AG04450 (cell line): ENCODE results near the gene SMCHD1. TPM values are rescaled to one million over a fixed set of nuclear protein-coding genes. Genes with fewer than 3 reads are reported as not detected.

ENCODE experiments used
- CTCF ChIA-PET: fragments of 300-600, 350-600 bp; formaldehyde crosslinking; extraction: SDS; loops from one replicate; lab custom pipeline; 2022; ENCODE audit warnings: antibody characterized with exemption, inconsistent platforms; lab: Charles Lee
- POLR2A ChIA-PET: fragments of 350-600 bp; formaldehyde crosslinking; extraction: SDS; loops from one replicate; lab custom pipeline; 2021; ENCODE audit warnings: antibody characterized with exemption, inconsistent platforms; lab: Yijun Ruan, JAX
- DNase-seq: peaks from one replicate; pipeline ENCODE4 v3.0.0-alpha.2; 2011; ENCODE audit warnings: low read depth, low spot score
- H3K27ac ChIP-seq: one replicate; pipeline ENCODE4 v1.5.1; 2012; ENCODE audit warnings: low read depth, low read length, control low read depth
- H3K27me3 ChIP-seq: one replicate; pipeline ENCODE4 v1.6.0; 2012; ENCODE audit warnings: low read length; ENCODE audit not compliant: control insufficient read depth, insufficient read depth
- H3K4me3 ChIP-seq: 2 replicates; pipeline ENCODE4 v1.5.1; 2011; ENCODE audit warnings: mild to moderate bottlenecking, low read depth, low read length, control low read depth
- H3K9me3 ChIP-seq: 2 replicates; pipeline ENCODE4 v1.5.1; 2012; ENCODE audit warnings: low read length; ENCODE audit not compliant: control insufficient read depth, insufficient read depth
- polyA plus RNA-seq: library from polyadenylated mRNA; depleted of rRNA; stranded (reverse); fragments of >200 nt; gene quantifications from 2 replicates; pipeline ENCODE4 v1.2.3, GENCODE V29; 2011
- TF ChIP-seq, protein P1 (sequence below): IDR thresholded peaks from 2 replicates; pipeline ENCODE4 v1.5.1; 2011; ENCODE audit warnings: low read depth, low read length, control low read depth, inconsistent platforms

SMCHD1 gene
- polyA plus RNA-seq, 1 experiment, result 37.2 TPM

DNA sequence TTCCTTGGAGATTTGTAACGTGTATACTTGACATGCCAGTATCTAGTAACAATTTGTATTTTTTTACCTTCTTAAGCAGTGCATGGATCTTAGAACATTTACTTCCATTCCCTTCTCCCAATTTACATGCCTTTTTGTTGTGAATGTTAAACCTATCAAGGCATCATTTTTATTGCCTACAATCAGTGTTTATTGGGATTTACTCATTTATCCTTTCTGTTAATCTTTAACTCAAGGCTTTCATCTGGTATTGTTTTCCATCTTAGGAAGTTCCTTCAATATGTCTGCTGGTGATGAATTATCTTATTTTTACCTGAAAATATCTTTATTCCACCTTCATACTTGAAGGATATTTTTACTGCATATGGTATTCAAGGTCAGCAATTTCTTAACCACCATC is 102.8 kb downstream of the SMCHD1 start:
- ChIA-PET CTCF (no interaction called here), POLR2A (no interaction called here)
- Histone ChIP-seq H3K4me3 (no peak overlapping the region), H3K27ac (no peak overlapping the region), H3K9me3 (no peaks in the 10 kb centered on the region), H3K27me3 (no peaks in the 10 kb centered on the region)
- DNase-seq, result no peak
- TF ChIP-seq, protein P1, sequence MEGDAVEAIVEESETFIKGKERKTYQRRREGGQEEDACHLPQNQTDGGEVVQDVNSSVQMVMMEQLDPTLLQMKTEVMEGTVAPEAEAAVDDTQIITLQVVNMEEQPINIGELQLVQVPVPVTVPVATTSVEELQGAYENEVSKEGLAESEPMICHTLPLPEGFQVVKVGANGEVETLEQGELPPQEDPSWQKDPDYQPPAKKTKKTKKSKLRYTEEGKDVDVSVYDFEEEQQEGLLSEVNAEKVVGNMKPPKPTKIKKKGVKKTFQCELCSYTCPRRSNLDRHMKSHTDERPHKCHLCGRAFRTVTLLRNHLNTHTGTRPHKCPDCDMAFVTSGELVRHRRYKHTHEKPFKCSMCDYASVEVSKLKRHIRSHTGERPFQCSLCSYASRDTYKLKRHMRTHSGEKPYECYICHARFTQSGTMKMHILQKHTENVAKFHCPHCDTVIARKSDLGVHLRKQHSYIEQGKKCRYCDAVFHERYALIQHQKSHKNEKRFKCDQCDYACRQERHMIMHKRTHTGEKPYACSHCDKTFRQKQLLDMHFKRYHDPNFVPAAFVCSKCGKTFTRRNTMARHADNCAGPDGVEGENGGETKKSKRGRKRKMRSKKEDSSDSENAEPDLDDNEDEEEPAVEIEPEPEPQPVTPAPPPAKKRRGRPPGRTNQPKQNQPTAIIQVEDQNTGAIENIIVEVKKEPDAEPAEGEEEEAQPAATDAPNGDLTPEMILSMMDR, result no peak

DNA sequence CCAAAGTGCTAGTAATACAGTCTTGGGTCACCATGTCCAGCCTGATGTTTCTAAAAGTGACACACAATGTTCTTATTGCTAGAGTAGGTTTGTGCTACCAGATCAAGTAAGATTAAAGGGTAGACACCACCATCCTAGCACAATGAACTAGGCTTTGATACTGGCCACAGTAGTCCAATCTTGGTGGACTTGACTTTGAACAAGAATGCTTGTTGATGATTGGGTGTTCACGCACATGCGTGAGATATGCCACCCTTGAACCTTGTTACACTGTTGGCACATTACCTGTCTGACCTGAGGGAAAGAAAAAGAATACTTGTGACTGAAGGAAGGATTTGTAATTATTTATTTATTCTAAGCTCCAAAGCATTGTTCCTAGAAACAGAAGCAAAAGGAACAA is 119.1 kb downstream of the SMCHD1 start:
- Histone ChIP-seq H3K4me3 (no peak overlapping the region), H3K9me3 (no peaks in the 10 kb centered on the region), H3K27me3 (no peaks in the 10 kb centered on the region), H3K27ac (no peak overlapping the region)
- no peak for DNase-seq
- ChIA-PET POLR2A (no interaction called here), CTCF (no interaction called here)
- TF ChIP-seq, protein P1, result no peak

DNA sequence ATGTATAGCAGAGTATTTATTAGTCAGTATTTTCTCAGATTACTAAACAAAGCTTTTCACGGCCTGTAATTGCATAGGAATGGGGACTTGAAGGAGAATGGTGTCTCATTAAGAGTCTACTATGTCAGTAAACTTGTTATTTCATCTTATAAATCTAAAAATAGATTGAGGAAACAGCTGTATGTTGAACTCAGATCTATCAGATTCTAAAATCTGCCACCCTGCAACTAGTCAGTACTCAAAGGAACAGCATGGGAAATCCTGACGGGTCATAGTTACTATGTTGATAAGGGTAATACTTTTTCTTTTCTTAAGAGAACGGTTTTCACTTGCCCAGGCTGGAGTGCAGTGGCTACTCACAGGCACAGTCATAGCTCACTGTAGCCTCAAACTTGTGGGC is 121.1 kb downstream of the SMCHD1 start:
- POLR2A ChIA-PET, result no interaction called here
- H3K9me3 ChIP-seq, result no peaks in the 10 kb centered on the region
- CTCF ChIA-PET, result interaction anchor here (1.7 kb wide), 1 partner anchor 11 kb away, joined by 5 read pairs; no protein-coding TSS in a partner anchor
- DNase-seq, result no peak
- no peak overlapping the region for H3K4me3 ChIP-seq
- TF ChIP-seq, protein P1, result no peak
- no peak overlapping the region for H3K27ac ChIP-seq
- H3K27me3 ChIP-seq, result no peaks in the 10 kb centered on the region

DNA sequence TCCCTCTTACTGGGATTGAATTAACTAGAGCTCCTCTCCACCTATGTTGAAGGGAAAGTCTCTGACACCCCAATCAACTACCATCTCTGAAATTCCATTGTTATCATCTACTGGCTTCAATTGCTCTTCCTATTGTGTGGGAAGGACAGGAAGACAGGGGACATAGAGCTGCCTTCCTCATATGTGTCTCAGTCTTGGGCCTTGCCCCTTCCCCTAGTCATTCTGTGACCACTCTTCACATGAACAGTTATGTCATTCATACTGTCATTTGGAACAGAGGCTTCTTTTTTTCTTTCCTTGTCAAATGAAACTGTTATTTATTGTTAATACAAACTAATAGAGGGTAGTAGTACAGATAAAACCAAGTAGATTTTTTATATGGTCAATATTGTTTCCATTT is 121.7 kb downstream of the SMCHD1 start:
- TF ChIP-seq, protein P1, result no peak
- ChIA-PET POLR2A (no interaction called here), CTCF (interaction anchor here (1.7 kb wide), 1 partner anchor 11 kb away, joined by 5 read pairs; no protein-coding TSS in a partner anchor)
- no peak for DNase-seq
- no peaks in the 10 kb centered on the region for H3K27me3 ChIP-seq
- no peak overlapping the region for H3K27ac ChIP-seq
- no peaks in the 10 kb centered on the region for H3K9me3 ChIP-seq
- H3K4me3 ChIP-seq, result no peak overlapping the region

DNA sequence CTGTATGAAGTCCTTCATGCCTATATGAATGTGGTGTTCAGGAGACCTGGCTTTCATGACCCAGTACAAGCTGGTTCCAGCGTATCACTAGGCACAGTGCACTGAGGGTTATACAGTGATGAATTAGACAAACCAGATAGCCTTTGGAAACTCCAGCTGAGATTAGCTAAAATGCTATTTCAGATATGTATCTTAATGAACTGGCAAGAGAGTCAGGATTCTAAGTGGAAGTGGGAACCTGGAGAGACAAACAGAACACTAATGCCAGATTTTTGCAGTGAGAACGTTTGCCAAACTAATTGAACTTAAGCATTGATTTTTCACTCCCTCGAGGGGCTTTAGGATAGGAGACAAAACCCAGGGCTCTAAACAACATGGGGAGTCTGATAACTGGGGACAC is 125.2 kb downstream of the SMCHD1 start:
- DNase-seq, result no peak
- POLR2A ChIA-PET, result no interaction called here
- H3K4me3 ChIP-seq, result no peak overlapping the region
- TF ChIP-seq, protein P1, result no peak
- H3K9me3 ChIP-seq, result no peaks in the 10 kb centered on the region
- no peak overlapping the region for H3K27ac ChIP-seq
- CTCF ChIA-PET, result interaction anchor here (0.6 to 1.0 kb wide), 2 partner anchors 12 to 51 kb away, joined by 3 to 6 read pairs; no protein-coding TSS in a partner anchor
- H3K27me3 ChIP-seq, result no peaks in the 10 kb centered on the region
